ENCODE data around the gene GFRA4.

DNA sequence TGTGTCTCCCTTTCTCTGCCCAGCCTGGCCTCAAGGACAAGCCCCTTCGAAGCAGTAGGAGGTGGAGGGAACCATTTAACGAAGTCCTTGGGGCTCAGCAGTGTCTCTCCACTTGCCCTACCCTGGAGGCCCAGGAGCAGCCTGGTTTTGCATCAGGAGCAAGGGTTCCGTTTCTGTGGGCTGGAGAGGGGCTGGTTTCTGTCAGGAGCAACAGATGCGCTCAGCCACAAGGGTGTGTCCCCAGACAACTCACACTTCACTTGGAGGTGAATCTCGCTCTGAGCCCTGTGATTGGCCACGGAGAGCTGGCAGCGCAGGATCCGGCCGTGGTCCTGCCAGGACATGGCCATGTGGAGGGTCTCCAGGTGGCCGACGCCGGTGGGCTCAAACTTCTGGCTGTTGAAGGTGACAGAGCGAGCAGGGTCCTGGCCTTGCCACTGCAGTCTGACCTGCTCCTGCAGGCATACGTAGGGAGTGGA lies 42.3 kb upstream of the GFRA4 start:
- TF ChIP-seq, protein P1, sequence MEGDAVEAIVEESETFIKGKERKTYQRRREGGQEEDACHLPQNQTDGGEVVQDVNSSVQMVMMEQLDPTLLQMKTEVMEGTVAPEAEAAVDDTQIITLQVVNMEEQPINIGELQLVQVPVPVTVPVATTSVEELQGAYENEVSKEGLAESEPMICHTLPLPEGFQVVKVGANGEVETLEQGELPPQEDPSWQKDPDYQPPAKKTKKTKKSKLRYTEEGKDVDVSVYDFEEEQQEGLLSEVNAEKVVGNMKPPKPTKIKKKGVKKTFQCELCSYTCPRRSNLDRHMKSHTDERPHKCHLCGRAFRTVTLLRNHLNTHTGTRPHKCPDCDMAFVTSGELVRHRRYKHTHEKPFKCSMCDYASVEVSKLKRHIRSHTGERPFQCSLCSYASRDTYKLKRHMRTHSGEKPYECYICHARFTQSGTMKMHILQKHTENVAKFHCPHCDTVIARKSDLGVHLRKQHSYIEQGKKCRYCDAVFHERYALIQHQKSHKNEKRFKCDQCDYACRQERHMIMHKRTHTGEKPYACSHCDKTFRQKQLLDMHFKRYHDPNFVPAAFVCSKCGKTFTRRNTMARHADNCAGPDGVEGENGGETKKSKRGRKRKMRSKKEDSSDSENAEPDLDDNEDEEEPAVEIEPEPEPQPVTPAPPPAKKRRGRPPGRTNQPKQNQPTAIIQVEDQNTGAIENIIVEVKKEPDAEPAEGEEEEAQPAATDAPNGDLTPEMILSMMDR (IDR thresholded peaks at IDR 0.05 in 4 of 5, conservative IDR thresholded peaks at IDR 0.05 in 1 of 5): no peak
- TF ChIP-seq POLR2A (IDR thresholded peaks at IDR 0.05): no peak
